GM21381 (cell line): ENCODE measurements around the gene KDR.

ENCODE experiments used
- ATAC-seq: cut with Tn5 transposase; IDR thresholded peaks from one replicate; pipeline ENCODE4 v1.9.1; 2021; ENCODE audit warnings: mild to moderate bottlenecking, moderate library complexity; ENCODE audit not compliant: unreplicated experiment

The KDR gene

DNA sequence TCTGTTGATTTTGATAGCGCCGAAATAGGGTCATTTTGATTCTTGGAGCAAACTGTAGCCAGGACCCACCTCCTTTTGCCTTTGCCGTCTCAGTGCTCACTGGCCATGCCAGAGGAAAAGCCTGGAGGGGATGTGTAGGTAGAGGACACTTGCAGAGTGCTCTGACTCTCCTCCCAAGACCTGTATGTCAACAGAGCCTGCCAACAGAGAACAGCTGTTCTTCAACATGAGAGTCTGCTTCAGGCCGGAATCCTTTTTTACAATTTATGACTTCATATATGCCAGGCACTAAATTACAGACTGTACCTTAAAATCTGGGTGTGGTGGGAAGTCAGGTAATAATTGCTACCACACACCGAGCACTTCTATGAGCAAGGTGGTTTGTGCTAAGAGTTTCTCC lies 94.2 kb downstream of the KDR start:
- no peak for ATAC-seq

DNA sequence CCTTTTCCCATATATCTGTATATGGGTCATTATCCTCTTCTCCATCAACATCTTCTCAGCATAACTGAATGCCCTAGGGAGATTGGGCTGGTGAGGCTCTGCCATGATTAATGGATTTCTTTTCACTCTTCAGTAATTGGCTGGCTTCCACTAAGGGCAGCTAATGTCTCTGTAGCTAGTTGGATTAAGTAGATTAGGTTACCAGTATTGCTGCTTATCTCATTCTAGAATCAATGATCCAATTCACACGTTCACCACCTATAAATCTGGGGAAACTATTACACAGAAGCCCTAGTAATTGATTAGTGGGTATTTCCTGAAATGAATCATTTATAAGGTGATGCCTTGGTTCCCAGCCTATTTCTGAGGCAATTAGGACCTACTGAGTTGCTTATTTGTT lies 94.8 kb downstream of the KDR start:
- ATAC-seq: no peak

DNA sequence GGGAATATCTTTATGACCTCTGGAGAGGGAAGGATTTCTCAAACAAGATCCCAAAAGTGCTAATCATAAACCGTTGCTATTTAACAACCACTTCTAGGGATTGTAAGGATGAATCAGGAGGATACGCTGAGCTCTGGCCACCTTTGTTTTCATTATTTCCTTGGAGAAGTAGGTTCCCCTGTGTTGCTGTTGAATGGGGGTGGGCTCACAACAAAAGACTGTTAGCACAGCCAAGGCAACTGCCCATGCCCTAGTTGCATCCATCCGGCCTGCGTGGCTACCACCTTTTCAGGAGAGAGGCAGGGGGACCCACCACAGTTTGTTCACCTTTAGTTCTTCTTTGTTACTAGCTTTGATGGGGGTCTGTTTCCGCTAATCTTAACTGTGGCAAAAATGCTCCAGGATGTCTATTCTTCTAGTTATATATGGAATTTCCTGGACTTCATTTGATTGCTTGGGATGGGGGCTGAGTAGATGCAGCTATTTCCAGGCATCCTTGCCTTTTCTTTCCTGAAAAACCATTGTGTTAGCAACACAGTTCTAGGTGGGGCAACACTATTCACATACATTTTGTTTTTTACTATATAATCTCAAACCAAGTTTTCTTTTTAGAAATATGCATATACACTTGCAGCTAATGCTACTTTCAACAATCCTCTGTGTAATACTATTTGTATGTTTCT lies 95.4 kb downstream of the KDR start:
- ATAC-seq: no peak

DNA sequence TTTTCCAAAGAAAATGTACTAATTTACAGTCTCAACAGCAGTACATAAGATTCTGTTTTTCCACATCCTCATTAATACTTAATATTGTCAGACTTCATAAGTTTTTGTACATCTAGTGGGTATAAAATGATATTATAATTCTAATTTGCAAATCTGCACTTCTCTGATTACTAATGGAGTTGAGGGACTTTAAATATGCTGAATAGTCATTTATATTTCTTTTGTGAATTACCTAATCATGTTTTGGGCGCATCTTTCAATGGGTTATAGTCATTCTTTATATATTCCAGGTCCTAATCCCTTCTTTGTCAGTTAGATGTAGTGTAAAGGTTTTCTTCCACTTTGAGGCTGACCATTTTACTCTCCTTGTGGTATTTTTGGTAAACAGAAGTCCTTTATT lies 96.1 kb downstream of the KDR start:
- no peak for ATAC-seq
